Panc1 (cell line): ENCODE data around the gene LGALS3.

Experiments
- CTCF ChIP-seq: fragments of 450-650 bp; IDR thresholded peaks from 2 replicates; pipeline ENCODE4 v1.5.1; 2017; ENCODE audit warnings: mild to moderate bottlenecking
- POLR2AphosphoS5 ChIP-seq: IDR thresholded peaks from 2 replicates; pipeline ENCODE4 v1.6.1; 2012; ENCODE audit warnings: mild to moderate bottlenecking, low read depth, low read length, moderate library complexity
- REST ChIP-seq, 2 experiments: IDR thresholded peaks; 2 replicates each; pipeline ENCODE4 v1.6.1; 2011 to 2012; ENCODE audit warnings: low read depth in 2 of 2, control low read depth in 1 of 2, low read length in 1 of 2, mild to moderate bottlenecking in 1 of 2, moderate library complexity in 1 of 2; ENCODE audit not compliant: insufficient read depth in 1 of 2
- SIN3A ChIP-seq: IDR thresholded peaks from 2 replicates; pipeline ENCODE4 v1.6.1; 2012; ENCODE audit warnings: low read depth, mild to moderate bottlenecking, low read length, moderate library complexity, borderline replicate concordance; ENCODE audit not compliant: insufficient read depth
- TCF7L2 ChIP-seq: IDR thresholded peaks from 2 replicates; pipeline ENCODE4 v1.6.1; 2011; ENCODE audit warnings: mild to moderate bottlenecking, low read depth, low read length, inconsistent platforms

GRCh38 chr14:55118761-55119160, 10.3 kb upstream of the LGALS3 start:
- TF ChIP-seq CTCF (no peak), TCF7L2 (no peak), REST (IDR thresholded peaks at IDR 0.05; ENCODE audit: insufficient read depth in 1 of 2, low read depth in 2 of 2, low read length in 1 of 2) (no peak), POLR2AphosphoS5 (no peak), SIN3A (no peak)
